Naive thymus-derived CD4-positive, alpha-beta T cell (primary cell): ENCODE results near the gene SAE1. TPM values are rescaled to one million over a fixed set of nuclear protein-coding genes. Genes with fewer than 3 reads are reported as not detected.
A peak's percentile ranks its signal among the peaks of the same experiment; 100 is the strongest.

Experiments
- ATAC-seq: fragments of 150-1000 bp; cut with Tn5 transposase; 2 replicates; pipeline ENCODE4 v1.10.0; 2021; ENCODE audit warnings: mild to moderate bottlenecking, moderate library complexity
- CTCF ChIA-PET: fragments of 350-600 bp; sonication (Branson Sonifier 250); formaldehyde crosslinking; loops from one replicate; lab custom pipeline; 2021; ENCODE audit warnings: antibody characterized with exemption; lab: Charles Lee
- POLR2A ChIA-PET: fragments of 350-600 bp; sonication (Branson Sonifier 250); formaldehyde crosslinking; loops from one replicate; lab custom pipeline; 2021; ENCODE audit warnings: antibody characterized with exemption, inconsistent platforms; lab: Charles Lee
- DNase-seq, 9 donors: peaks; one replicate each; pipeline versions ENCODE4 v3.0.0 to v3.0.0-alpha.2; 2020 to 2022; ENCODE audit warnings: mixed read lengths in 1 of 9
- H3K27ac ChIP-seq: one replicate; pipeline ENCODE4 v1.7.0; 2013; ENCODE audit warnings: mild to moderate bottlenecking, low read depth, low read length, moderate library complexity
- H3K27me3 ChIP-seq, 2 donors: one replicate each; pipeline ENCODE4 v1.7.0; 2013; ENCODE audit warnings: low read length in 2 of 2, mild to moderate bottlenecking in 2 of 2, moderate library complexity in 2 of 2; ENCODE audit not compliant: control insufficient read depth in 2 of 2, insufficient read depth in 2 of 2
- H3K36me3 ChIP-seq, 3 experiments: 1 replicate in 2 of 3; 2 replicates in 1 of 3; pipeline ENCODE4 v1.7.0; 2013; ENCODE audit warnings: low read length in 3 of 3, mild to moderate bottlenecking in 3 of 3, moderate library complexity in 1 of 3; ENCODE audit not compliant: insufficient read depth in 3 of 3, control insufficient read depth in 2 of 3
- H3K4me1 ChIP-seq, 2 donors: one replicate each; pipeline ENCODE4 v1.7.0; 2013; ENCODE audit warnings: low read length in 2 of 2, mild to moderate bottlenecking in 2 of 2, moderate library complexity in 1 of 2; ENCODE audit not compliant: control insufficient read depth in 2 of 2, insufficient read depth in 2 of 2
- H3K4me3 ChIP-seq: 2 replicates; pipeline ENCODE4 v1.7.0; 2013; ENCODE audit warnings: mild to moderate bottlenecking, low read length
- H3K9me3 ChIP-seq, 3 experiments: 1 replicate in 2 of 3; 2 replicates in 1 of 3; pipeline ENCODE4 v1.7.0; 2013; ENCODE audit warnings: low read length in 3 of 3; ENCODE audit not compliant: control insufficient read depth in 2 of 3
- H3K27ac Mint-ChIP-seq, 9 donors: one replicate each; pipeline ENCODE4 v1.8.0; 2020 to 2022; ENCODE audit warnings: mixed read lengths in 9 of 9, mild to moderate bottlenecking in 8 of 9, moderate library complexity in 5 of 9, inconsistent platforms in 2 of 9
- H3K27me3 Mint-ChIP-seq, 5 donors: one replicate each; pipeline ENCODE4 v1.8.0; 2021 to 2022; ENCODE audit warnings: mixed read lengths in 5 of 5, mild to moderate bottlenecking in 1 of 5
- H3K36me3 Mint-ChIP-seq, 5 donors: one replicate each; pipeline ENCODE4 v1.8.0; 2020 to 2022; ENCODE audit warnings: mixed read lengths in 5 of 5, mild to moderate bottlenecking in 3 of 5, inconsistent platforms in 1 of 5
- H3K4me1 Mint-ChIP-seq, 7 donors: one replicate each; pipeline ENCODE4 v1.8.0; 2020 to 2022; ENCODE audit warnings: mixed read lengths in 7 of 7, mild to moderate bottlenecking in 3 of 7, inconsistent platforms in 1 of 7
- H3K4me3 Mint-ChIP-seq, 10 donors: one replicate each; pipeline ENCODE4 v1.8.0; 2020 to 2022; ENCODE audit warnings: mild to moderate bottlenecking in 10 of 10, mixed read lengths in 10 of 10, moderate library complexity in 6 of 10, inconsistent platforms in 2 of 10
- H3K9me3 Mint-ChIP-seq, 11 donors: one replicate each; pipeline ENCODE4 v1.8.0; 2020 to 2022; ENCODE audit warnings: mixed read lengths in 11 of 11, mild to moderate bottlenecking in 4 of 11, inconsistent platforms in 1 of 11, moderate library complexity in 1 of 11
- intact Hi-C, 2 donors: fragments of 100-400 bp; cut with micrococcal nuclease; formaldehyde crosslinking; loops; one replicate each; pipeline ENCODE4 v1.15.1; 2023
- polyA plus RNA-seq, 2 donors: library from polyadenylated mRNA; unstranded; fragments of 300-500 nt; fragmentation: Illumina TruSeq; gene quantifications; one replicate each; pipeline ENCODE4 v1.2.3, GENCODE V29; 2021
- total RNA-seq, 6 experiments: library from RNA in 5 of 6; stranded (reverse) in 5 of 6; gene quantifications; 1 replicate in 5 of 6; 2 replicates in 1 of 6; pipeline ENCODE4 v1.2.3 and lab custom pipeline; 2021 to 2026

Gene SAE1
- total and polyA plus RNA-seq, 7 experiments from 2014 or later: 34.3 to 181 (median 50.0) TPM

- DNase-seq (peak in 7 of 9 donors; percentile 63 to 83 (median 77)), ATAC-seq (peak; percentile 98)
- intact Hi-C loops: loop anchor here (1.0 to 2.0 kb wide), 2 partner anchors 15 to 16 kb away; partner anchors contain the start of gene SAE1 (in 2 of the 2)
- Mint-ChIP-seq H3K36me3 (peaks cover 3 to 45% (median 31%) of the 10 kb centered on the region in 5 donors), H3K4me1 (peaks cover 33 to 85% (median 65%) of the 10 kb centered on the region in 7 donors), H3K27me3 (no peaks in the 10 kb centered on the region), H3K4me3 (peak overlapping the region; percentile 51 to 90 (median 75)), H3K27ac (peak overlapping the region; percentile 75 to 96 (median 89)), H3K9me3 (peaks cover 0 to 5% (median 0%) of the 10 kb centered on the region in 11 donors)
- H3K9me3 ChIP-seq: no peaks in the 10 kb centered on the region
- H3K36me3 ChIP-seq: peaks cover 5 to 22% (median 8%) of the 10 kb centered on the region in 3 experiments
- peak overlapping the region; percentile 47 for H3K27ac ChIP-seq
- no peaks in the 10 kb centered on the region for H3K27me3 ChIP-seq
- ChIA-PET CTCF (interaction anchor here (0.6 to 10.7 kb wide), 19 partner anchors 12 to 1447 kb away, joined by 3 to 175 read pairs (median 4); partner anchors contain the start of genes CCDC9 and SAE1), POLR2A (interaction anchor here (0.9 to 3.6 kb wide), 16 partner anchors 12 to 128 kb away, joined by 3 to 23 read pairs (median 4); partner anchors contain the start of genes CCDC9, SAE1 and ZC3H4)
- H3K4me3 ChIP-seq: peak overlapping the region; percentile 9
- peaks cover 21 to 57% of the 10 kb centered on the region in 2 donors for H3K4me1 ChIP-seq
Observed at GRCh38 chr19:47145639-47146486, 15.2 kb downstream of the SAE1 start.

GRCh38 chr19:47146920-47147319 lies 16.3 kb downstream of the SAE1 start:
- Histone ChIP-seq H3K27me3 (no peaks in the 10 kb centered on the region), H3K27ac (peak overlapping the region; percentile 43), H3K36me3 (peaks cover 8 to 30% (median 11%) of the 10 kb centered on the region in 3 experiments), H3K4me3 (no peak overlapping the region), H3K9me3 (no peaks in the 10 kb centered on the region), H3K4me1 (peaks cover 21 to 57% of the 10 kb centered on the region in 2 donors)
- ChIA-PET CTCF (interaction anchor here (0.7 to 10.7 kb wide), 8 partner anchors 11 to 527 kb away, joined by 3 to 175 read pairs (median 12); partner anchors contain the start of gene SAE1), POLR2A (interaction anchor here (0.9 to 3.6 kb wide), 8 partner anchors 11 to 99 kb away, joined by 3 to 23 read pairs (median 14); partner anchors contain the start of genes SAE1 and ZC3H4)
- peaks cover 30 to 89% (median 66%) of the 10 kb centered on the region in 7 donors for H3K4me1 Mint-ChIP-seq
- H3K9me3 Mint-ChIP-seq: peaks cover 0 to 5% (median 0%) of the 10 kb centered on the region in 11 donors
- H3K36me3 Mint-ChIP-seq: peaks cover 3 to 49% (median 39%) of the 10 kb centered on the region in 5 donors
- ATAC-seq (no peak), DNase-seq (no peak)
- H3K4me3 Mint-ChIP-seq: peak overlapping the region; percentile 12 to 82 (median 63)
- intact Hi-C loops: loop anchor here (1.0 to 2.0 kb wide), 2 partner anchors 16 to 17 kb away; partner anchors contain the start of gene SAE1 (in 2 of the 2)
- peak overlapping the region; percentile 75 to 96 (median 90) for H3K27ac Mint-ChIP-seq
- no peaks in the 10 kb centered on the region for H3K27me3 Mint-ChIP-seq

DNA sequence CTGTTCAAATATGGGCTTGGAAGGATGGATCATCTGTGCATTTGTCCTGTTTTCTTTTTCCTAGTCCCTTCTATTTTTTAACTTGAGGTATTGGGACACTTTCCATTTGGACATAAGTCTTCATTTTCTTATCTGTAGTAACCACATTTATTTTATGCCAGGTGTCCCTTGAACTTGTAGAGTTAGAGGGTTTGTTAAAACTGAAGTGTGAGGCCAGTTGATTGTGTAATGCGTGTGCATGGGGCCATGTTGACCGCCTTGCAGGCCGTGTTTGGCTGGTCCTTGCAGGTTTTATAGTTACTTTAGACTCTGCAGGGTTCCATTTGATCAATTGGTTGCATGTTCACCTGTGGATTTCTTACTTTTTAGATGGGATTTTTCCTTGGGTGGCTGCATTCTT lies 21.0 kb downstream of the SAE1 start:
- intact Hi-C loops: no loop called here
- CTCF ChIA-PET: interaction anchor here (4.2 to 10.7 kb wide), 2 partner anchors 59 to 94 kb away, joined by 53 to 175 read pairs; no protein-coding TSS in a partner anchor
- DNase-seq (no peak), ATAC-seq (no peak)
- H3K9me3 Mint-ChIP-seq: peaks cover 0 to 5% (median 0%) of the 10 kb centered on the region in 11 donors
- H3K9me3 ChIP-seq: no peaks in the 10 kb centered on the region
- no peak overlapping the region for H3K4me3 ChIP-seq
- POLR2A ChIA-PET: interaction anchor here (0.6 to 1.2 kb wide), 3 partner anchors 17 to 93 kb away, joined by 3 to 4 read pairs (median 4); no protein-coding TSS in a partner anchor
- H3K27me3 ChIP-seq: no peaks in the 10 kb centered on the region
- peak overlapping the region in 1 of 10 donors; percentile 2 for H3K4me3 Mint-ChIP-seq
- H3K27ac Mint-ChIP-seq: peak overlapping the region in 5 of 9 donors; percentile 21 to 88 (median 57)
- peaks cover 8 to 50% (median 16%) of the 10 kb centered on the region in 3 experiments for H3K36me3 ChIP-seq
- H3K27ac ChIP-seq: no peak overlapping the region
- peaks cover 23 to 75% (median 60%) of the 10 kb centered on the region in 7 donors for H3K4me1 Mint-ChIP-seq
- H3K27me3 Mint-ChIP-seq: no peaks in the 10 kb centered on the region
- peaks cover 24 to 53% of the 10 kb centered on the region in 2 donors for H3K4me1 ChIP-seq
- peaks cover 10 to 51% (median 41%) of the 10 kb centered on the region in 5 donors for H3K36me3 Mint-ChIP-seq

DNA sequence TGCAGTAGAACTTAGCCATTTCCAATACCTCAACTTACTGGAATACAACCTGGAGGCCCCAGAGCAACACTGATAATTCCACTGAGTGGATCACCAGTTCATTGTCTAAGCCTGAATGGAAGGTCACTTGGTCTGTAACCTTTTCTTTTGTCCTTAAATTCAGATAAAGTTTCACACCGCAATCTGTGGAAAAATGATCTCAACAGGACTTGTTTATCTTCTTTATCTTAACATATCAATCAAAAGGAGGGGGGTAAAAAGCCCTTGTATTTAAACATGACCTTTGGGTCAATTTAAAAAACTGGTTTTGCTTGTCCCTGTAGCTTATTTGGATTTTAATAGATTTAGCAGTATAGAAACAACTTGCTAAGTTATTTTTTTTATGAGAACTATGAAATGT lies 21.6 kb downstream of the SAE1 start:
- peaks cover 8 to 50% (median 16%) of the 10 kb centered on the region in 3 experiments for H3K36me3 ChIP-seq
- Mint-ChIP-seq H3K4me3 (no peak overlapping the region), H3K27ac (peak overlapping the region in 3 of 9 donors; percentile 28 to 88 (median 61)), H3K27me3 (no peaks in the 10 kb centered on the region), H3K36me3 (peaks cover 10 to 51% (median 40%) of the 10 kb centered on the region in 5 donors), H3K9me3 (peaks cover 0 to 5% (median 0%) of the 10 kb centered on the region in 11 donors), H3K4me1 (peaks cover 24 to 75% (median 60%) of the 10 kb centered on the region in 7 donors)
- no peak overlapping the region for H3K27ac ChIP-seq
- ChIA-PET POLR2A (interaction anchor here (0.6 to 1.2 kb wide), 4 partner anchors 17 to 92 kb away, joined by 3 to 5 read pairs (median 4); partner anchors contain the start of gene ZC3H4), CTCF (interaction anchor here (0.8 to 10.7 kb wide), 3 partner anchors 34 to 93 kb away, joined by 3 to 175 read pairs (median 3); no protein-coding TSS in a partner anchor)
- intact Hi-C loops: no loop called here
- no peaks in the 10 kb centered on the region for H3K27me3 ChIP-seq
- no peak for ATAC-seq
- DNase-seq: no peak
- H3K4me3 ChIP-seq: no peak overlapping the region
- no peaks in the 10 kb centered on the region for H3K9me3 ChIP-seq
- peaks cover 24 to 53% of the 10 kb centered on the region in 2 donors for H3K4me1 ChIP-seq

- peaks cover 10 to 51% (median 40%) of the 10 kb centered on the region in 5 donors for H3K36me3 Mint-ChIP-seq
- peaks cover 0 to 5% (median 0%) of the 10 kb centered on the region in 11 donors for H3K9me3 Mint-ChIP-seq
- H3K4me1 ChIP-seq: peaks cover 26 to 55% of the 10 kb centered on the region in 2 donors
- DNase-seq: no peak
- no peaks in the 10 kb centered on the region for H3K9me3 ChIP-seq
- intact Hi-C loops: no loop called here
- H3K27me3 Mint-ChIP-seq: no peaks in the 10 kb centered on the region
- H3K27ac ChIP-seq: no peak overlapping the region
- H3K4me3 Mint-ChIP-seq: no peak overlapping the region
- peak overlapping the region in 3 of 9 donors; percentile 15 to 88 (median 60) for H3K27ac Mint-ChIP-seq
- CTCF ChIA-PET: interaction anchor here (0.8 to 10.7 kb wide), 3 partner anchors 34 to 93 kb away, joined by 3 to 175 read pairs (median 3); no protein-coding TSS in a partner anchor
- no peaks in the 10 kb centered on the region for H3K27me3 ChIP-seq
- no peak overlapping the region for H3K4me3 ChIP-seq
- peaks cover 26 to 78% (median 62%) of the 10 kb centered on the region in 7 donors for H3K4me1 Mint-ChIP-seq
- peaks cover 8 to 50% (median 16%) of the 10 kb centered on the region in 3 experiments for H3K36me3 ChIP-seq
- POLR2A ChIA-PET: interaction anchor here (0.7 to 1.2 kb wide), 3 partner anchors 16 to 92 kb away, joined by 4 to 5 read pairs (median 4); partner anchors contain the start of gene ZC3H4
- ATAC-seq: no peak
Observed at GRCh38 chr19:47152632-47153031, 22.0 kb downstream of the SAE1 start.
